HG02588 (cell line): ENCODE results near the gene CRABP2.
A peak's percentile ranks its signal among the peaks of the same experiment; 100 is the strongest.

Experiments
- ATAC-seq: cut with Tn5 transposase; IDR thresholded peaks from one replicate; pipeline ENCODE4 v1.9.1; 2021; ENCODE audit warnings: mild to moderate bottlenecking, moderate library complexity; ENCODE audit not compliant: unreplicated experiment

The CRABP2 gene

DNA sequence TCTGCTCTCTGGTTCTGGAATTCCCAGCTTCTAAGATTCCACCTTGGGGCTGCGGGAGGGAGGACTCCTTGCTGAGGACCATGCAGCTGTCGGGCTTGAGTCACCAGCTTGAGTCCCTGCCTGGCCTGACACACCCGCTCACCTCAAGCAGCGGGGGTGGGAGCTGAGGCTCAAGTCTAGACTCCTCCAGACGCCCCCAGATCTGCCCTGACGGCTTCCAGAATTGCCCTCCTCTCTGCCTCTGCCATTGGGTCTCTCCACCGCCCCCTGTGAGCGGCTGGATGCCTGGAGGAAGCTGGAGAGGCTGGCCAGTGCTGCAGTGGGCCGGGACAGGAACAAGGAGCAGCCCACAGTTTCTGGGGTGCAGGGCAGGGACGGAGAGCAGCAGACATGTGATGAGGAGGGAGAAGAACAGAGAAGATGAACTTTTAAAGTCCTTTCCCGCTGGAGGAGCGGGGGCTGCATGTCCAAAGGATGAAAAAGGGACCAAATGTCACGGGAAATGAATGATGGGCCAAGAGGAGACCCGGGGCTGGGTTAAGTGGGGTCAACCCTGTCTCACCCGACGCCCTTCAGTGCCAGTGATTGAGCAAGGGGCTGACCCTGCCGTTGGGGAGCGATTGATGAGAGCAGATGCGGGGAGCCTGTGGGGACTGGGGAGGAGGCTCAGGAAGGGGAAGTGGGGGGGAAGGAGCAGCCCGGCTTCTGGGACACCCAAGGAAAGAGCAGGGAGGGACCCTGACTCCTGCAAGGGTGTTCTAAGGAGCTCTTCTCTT is 13.5 kb downstream of the CRABP2 start:
- no peak for ATAC-seq

DNA sequence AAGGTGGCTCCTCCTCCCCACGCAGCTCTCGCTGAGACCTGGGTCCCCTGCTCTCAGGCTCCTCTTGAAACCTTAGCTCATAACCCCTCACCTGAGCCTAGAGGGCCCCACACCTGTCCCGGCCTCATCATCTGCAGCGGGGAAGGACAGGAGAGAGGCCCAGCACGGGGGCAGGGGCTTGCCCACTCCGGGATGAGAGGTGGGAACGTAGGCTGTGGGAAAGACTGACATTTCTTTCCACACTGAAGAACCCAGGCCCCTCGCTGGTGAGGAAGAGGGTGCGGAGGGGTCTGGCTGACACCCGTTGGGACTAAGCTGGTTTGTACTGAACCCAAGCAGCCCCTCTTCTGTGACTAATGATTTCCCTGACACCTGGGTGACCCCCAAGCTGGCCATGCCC is 14.2 kb downstream of the CRABP2 start:
- no peak for ATAC-seq

DNA sequence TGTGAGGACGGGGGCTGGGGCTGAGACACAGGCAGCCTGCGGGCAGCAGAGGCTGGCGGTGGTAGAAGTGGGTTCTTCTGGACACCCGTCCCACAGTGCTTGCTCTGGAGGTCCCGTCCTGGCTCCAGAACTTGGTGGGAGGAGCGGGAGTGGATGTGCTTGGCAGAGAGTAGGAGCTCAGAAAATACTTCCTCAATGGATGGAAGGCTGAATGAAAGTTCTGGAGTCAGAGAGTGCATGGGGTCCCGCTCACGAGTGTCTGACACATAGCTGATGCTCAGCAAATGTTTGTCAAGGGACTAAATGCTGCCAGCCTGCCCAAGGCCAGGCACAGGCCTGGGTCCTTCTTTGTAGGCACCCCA is 14.7 kb downstream of the CRABP2 start:
- no peak for ATAC-seq

DNA sequence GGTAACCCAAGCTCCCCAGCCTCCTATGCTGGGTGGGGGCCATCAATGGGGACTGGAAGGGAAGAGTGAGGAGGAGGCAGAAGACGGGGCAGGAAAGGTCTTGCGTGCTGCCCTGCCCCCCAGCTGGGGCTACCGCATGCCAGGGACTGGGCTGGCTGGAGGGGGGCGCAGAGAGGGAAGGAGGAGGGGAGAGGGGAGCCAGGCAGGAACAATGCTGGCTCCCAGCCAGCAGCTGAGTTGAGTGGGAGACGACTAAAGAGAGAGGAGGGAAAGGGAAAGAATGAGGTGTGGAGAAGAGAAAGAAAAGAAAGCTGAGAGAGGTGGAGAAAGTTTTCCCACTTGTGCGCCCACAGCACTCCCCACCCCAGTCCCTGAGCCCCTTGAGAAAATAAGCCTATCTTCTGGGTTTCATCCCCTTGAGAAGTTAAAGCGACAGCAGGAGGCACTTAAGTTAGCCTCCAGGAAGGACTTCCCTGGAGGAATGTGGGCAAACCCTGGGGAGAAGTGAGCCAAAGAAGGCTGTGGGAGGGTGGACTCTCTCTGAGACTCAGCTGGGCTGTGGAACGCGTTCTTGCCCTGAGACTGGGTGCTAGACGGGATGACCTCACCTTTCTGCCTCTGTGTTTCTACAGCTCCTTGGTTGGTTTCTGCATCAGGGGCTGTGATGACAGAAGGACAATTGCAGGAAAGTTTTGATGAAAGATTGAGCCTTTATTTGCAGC is 15.3 kb downstream of the CRABP2 start:
- no peak for ATAC-seq

DNA sequence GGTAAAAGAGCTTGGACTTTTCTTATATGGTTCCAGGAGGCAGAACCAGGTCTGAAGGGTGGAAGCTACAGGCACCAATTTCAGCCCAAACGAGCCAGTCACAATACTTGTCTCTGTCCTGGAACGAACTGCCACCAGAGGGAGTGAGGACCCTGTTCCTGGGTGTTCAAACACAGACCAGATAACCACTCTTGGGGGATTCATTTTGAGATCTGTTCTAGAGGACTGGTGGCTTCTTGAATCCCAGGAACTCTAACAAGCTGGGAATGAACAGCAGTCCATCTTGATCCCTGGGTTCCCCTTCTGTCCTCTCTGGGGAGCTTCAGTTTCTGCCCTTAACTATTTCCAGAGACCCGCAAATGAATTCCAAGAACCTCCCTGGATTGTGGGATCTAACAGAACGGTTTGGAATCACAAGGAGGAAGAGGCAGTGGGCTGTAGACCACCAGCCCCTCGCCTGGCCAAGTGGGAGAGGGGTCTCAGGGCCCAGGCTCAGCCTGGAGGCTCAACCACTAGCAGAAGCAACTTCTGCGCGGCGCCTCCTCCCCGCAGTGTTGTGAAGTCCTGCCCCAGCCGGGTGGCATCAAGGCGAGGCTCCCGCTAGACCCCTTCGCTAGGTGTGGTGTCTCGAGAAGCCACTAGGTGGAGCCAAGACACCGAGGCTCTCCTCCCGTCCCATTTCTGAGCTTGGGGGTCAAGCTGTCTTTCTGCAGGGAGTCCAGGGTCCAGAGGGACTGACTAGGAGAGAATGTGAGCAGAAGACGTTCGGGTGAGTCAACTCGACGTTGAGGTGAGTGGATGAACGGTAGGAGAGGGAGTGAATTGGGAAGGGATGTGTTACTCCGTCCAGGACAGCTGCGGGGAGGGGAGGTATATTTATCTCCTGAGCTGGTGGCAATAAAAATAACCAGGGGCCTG is 16.1 kb downstream of the CRABP2 start:
- ATAC-seq, result peak; percentile 62

DNA sequence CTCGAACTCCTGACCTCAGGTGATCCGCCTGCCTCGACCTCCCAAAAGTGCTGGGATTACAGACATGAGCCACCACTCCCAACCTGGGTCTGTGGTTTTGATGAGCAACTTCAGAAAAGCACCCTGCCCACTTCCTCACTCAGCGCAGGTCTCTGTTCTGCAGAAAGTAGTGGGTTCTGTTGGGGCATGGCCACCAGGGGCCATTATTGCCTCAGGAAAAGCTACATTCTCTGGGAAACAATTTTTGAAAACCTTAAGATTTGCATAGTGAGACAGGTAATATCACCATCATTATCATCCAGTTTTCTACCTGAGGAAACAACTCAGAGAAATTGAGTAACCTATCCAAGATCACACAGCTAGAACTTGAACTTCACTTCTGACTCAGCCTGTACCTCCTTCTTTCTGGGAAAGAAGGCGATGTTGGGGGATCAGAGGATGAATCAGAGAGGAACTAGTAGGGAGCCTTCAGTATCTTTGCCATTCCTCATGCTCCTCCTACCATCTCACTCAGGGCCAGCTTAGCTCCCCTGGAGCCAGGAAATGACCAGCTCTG is 21.1 kb downstream of the CRABP2 start:
- no peak for ATAC-seq

DNA sequence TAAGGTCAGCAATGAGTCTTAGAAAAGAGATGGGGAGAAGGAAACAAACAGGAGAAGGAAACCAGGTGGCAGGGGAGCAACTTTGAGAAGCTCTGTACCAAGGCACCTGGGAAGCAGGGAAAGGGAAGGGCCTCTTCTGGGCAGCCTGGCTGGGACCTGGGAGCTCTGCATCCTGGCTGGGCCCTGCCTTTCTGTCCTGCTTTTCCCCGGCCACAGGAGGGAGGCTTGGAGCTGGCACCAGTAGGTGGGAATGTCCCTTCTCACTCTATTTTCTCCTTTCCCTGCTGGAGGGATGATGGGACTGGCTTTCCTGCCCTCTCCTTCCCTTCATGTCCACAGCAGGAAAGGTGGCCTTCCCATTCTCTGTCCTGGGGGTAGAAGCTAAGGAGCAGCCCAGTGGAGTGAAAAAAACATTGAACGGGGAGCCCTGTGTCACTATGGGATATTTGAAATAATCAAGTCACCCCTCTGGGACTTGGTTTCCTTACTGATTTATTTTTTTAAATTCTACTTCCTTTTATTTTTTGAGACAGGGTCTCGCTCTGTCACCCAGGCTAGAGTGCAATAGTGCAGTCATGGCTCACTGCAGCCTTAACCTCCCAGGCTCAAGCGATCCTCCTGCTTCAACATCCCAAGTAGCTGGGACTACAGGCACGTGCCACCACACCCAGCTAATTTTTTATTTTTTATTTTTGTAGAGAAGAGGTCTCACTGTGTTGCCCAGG is 23.1 kb downstream of the CRABP2 start:
- ATAC-seq, result no peak

DNA sequence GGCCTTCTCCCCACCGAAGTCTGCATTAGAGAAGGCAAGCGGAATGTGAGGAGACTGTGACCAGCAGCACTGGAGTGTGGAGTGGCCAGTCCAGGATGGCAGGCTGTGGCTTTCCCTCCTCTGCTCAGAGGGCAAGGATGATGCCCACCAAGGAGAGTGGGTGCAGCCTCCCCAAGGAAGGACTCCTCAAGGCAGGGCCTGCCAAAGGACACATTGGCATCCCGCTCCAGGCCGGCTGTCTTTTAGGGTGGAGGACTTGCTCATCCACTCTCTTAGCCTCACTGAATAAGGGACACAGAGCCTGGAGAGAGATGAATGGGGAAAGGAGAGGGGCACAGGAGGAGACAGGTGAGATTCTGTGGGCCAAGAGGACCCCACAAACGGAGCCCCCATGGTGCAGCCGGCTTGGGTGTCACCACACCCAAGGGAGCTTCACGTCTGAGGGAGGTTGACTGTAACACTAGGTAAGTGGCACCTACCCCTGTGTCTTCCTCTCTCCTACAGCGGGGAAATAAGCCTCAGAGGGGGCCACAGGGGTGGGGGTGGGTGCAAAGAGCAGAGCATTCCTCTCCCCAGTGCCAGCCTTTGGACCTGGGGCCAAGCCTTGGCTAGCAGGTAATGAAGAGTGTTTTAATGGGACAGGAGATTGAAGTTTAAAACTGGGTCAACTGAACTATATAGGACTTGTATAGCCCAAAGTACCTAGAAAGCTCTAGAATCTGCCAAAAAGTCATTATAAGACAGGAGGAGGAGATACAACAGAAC is 24.0 kb downstream of the CRABP2 start:
- no peak for ATAC-seq

DNA sequence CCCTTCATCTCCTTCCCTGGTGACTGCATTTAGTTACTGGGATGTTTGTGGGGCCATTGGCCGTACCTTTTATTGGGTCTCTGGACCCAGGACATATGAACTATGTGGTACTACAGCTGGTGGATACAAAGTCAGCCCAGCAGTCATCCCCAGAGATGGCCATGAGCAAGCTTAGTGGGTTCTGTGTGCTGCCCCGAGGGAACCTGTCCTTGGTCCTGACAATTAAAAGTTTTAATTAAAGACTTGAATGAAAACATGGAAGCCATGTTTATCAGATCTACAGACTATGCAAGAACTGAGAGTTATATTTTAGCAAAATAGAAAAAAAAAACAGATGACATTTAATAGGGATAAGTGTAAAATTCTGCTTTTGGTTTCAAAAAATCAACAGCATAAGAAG is 25.3 kb downstream of the CRABP2 start:
- no peak for ATAC-seq

DNA sequence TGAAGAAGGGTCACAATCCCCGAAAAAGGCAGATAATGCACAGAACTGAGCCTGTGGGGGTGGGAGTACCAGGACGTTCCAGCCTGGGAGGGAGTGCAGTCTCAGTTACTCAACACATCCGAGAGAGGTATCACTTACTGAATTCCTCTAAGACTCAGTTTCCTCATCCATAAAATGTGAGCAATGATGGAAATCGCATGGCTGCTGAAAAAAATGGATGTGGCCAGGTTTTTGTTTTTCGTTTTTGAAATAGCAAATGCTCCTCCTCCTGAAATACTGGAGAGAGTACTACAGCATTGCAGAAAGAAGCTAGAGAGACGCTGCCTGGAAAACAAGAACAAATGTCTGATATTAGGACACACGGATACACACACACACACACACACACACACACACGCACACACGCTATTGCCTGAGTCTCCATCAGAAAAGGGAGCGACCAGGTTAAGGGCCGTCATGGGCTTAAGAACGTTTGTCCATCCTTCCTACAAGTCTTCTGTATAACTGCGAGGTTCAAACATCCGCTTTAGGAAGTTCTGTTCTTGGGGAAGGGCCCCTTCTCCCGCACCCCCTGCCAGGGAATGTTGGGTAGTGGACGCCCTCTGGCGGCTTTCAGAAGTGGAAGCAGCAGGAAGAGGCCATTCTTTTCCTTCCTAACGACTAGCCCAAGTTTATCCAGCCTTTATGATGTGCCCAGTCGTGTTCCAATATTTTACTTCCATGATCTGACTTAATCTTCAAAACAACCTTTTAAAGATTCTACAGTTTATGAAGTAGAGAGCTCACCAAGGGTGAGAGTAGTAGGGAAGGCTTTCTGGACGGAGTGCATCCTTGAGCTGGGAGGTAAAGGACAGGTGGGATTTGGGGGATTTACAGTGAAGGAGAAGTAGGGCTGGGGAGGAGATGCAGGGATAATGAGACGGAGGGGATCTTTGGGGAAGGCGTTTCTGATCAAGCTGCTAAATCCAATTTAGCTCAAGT is 27.5 kb downstream of the CRABP2 start:
- ATAC-seq, result no peak

DNA sequence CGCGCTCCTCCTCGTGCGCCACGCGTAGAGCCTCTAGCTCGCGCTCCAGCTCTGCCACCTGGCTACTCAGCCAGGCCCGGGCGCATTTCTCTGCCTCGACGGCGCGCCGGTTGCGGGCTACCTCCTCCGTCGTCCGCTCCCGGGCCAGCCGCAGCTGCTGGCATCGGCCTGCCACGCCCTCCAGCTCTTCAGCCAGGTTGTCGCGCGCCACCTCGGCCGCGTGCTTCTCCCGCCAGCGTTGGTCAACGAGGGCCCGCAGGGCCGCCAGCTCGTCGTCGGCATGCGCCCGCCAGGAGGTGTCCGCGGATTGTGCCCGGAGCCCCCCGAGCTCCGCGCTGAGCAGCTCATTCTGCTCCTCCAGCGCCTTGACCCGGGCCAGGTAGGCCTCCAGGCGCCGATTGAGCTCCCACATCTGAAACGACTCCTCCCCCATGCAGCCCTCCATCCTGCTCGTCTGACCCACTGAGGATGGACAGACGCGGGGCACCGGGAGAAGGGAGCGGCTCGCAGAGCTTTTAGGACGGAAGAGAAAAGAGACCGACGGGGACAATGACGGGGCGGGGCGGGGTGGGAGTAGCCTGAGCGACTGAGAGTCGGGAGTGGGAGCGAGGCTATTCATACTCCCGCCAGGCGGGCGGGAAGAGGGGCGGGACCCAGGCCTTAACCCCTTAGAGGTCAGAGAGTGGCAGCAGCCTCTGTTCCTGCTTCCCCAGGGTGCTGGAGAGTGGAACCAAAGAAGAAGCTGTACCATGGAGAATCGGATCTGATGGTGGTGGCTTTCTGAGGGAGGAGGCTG is 28.4 kb downstream of the CRABP2 start, which contains the start of gene NES:
Gene NES (minus strand): TSS at position 588 of the 796 bp plus-strand sequence. CDS start 143 bp downstream, at position 445.
- ATAC-seq, result no peak

DNA sequence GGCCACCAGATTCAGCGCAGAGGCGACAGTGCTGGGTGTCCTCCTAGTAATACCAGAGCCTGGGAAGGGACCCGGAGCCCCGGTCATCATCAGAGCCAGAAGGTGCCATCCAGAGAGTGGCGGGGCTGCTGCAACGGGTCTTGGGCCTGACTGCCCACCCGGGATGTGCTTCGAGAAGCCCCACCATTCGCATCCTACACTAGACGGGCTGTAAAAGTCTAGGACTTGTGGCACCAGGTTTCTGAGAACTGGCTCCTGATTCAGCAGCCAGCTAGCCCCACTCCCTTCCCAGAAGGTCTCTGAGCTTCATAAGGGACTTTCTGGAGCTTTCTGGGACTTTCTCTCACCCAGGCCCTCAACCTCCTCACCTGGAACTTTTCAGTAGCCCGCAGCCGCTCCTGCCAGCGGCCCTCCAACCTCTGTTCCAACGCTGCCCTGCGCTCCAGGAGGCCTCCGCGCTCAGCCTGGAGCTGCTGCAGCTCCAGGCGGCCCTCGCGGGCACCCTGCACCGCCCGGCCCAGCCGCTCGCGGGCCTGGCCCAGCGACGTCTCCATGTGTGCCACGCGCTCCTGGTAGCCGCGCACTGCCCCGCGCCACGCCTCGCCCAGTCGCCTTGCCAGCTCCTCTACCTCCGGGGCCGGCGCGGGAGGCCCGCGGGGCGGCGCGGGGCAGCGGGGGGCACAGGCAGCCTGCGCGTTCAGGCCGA is 29.1 kb downstream of the CRABP2 start:
- ATAC-seq, result no peak

DNA sequence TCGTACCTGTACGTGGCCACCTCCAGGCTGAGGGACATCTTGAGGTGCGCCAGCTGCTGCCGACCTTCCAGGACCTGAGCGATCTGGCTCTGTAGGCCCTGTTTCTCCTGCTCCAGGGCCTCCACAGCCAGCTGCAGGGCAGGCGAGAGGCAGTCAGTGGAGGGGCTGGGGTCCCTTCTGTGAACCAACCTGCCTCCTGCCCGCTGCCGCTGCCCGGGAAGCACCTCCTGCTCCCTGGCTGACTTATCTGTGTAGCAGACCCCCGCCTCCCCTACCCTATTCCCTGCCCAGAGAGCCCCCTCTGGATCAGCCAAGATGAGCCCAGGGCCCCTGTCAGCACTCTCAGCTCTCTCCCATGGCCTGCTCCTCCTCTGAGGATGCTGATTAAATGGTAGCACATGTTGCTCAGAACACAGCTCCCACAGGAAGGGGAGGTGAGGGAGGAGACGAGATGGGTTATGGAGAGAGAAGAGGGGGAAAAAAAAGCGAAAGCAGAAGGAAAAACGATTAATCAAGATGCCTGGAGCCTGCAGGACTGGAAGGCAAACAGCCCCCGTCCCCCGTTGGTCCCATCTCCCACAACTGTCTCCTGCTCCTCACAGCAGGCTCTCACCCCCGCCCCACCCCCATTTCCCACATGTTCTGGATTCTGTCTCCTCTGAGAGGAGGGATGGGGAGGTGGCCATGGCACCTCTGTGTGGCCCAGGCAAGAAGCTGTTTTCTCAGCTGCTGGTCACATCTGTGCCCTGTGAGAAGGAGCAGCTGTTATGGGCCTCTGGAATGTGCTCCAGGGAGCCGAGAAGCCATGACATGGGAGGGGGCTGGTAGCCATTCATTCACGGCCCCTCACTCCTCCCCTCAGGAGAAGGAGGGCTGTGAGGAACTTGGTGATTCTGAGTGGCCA is 29.9 kb downstream of the CRABP2 start:
- ATAC-seq, result no peak

DNA sequence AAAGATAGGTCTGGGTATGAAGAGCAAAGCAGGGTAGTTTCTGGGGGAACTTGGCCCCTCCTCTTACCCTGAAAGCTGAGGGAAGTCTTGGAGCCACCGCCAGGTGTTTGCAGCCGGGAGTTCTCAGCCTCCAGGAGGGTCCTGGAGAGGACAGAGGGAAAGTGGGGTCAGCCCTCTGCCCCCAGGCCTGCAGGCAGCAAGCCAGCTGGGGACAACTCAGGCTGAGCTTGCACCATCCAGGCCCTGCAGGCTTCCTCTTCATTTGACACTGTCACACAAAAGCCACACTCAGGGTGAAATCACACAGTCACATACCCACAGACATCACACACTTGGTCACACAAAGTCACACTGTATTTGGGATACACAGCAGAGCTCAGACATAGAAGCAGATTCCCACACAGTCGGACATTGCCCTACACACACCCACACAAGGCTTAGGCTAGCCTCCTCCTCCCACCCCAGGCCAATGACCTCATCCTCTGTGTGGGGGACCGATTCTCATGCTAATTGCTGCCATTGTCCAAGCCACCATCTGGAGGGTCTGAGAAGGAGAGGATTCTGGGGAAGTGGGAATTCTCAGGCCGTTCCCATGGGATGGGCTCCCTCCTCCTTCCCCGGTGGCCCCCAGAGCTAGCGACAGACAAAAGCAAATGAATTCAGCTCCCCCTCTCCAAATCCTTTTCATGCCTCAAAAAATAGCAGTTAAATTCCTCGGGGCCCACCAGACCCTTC is 31.8 kb downstream of the CRABP2 start:
- no peak for ATAC-seq

DNA sequence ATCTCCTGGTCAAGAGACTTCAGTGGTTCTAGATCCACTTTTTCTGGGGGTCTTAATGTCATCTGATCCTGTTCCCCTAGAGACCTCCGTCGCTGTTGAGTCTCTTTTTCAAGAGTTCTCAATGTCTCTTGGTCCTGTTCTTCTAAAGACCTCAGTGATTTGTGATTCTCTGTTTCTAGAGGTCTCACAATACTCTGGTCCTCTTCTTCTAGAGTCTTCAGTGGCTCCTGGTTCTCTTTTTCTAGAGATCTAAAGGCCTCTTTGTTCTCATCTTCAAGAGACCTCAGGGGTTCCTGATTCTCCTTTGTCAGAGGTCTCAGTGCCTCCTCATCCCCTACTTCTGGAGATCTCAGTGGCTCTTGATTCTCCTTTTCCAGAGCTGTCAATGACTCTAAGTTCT is 33.6 kb downstream of the CRABP2 start:
- ATAC-seq, result no peak
